ENCODE measurements around the gene DCDC1.

The DCDC1 gene

DNA sequence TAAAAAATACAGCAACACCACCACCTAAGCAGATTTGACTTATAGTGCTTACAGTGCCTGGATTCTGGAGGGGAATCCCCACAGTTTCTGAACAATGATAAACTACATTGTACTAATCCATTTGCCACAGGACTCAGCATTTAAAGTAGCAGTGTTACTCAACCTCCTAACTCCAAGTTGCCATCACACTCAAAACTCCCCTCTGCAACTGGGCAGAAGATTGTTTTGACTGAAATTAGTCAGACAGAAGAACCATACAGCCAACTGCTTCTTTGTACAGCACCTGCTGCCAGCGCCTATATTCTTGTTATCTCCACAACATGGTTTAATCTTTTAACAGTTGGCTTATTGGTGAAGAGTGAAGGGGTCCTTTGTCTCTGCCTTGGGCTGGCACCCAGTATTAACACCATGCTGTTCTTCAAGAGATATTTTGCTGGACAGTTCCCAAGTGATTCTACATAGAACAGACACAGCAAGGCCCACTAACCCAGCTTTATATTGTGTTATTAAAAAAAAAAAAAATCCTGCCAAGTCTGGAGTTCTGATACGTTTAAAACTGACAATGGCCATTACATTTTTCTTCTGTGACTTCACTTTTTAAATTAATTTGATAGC, 273.2 kb downstream of the DCDC1 start:
- no peak for DNase-seq

GRCh38 chr11:31092638-31093037, 276.9 kb downstream of the DCDC1 start:
- DNase-seq = no peak

DNA sequence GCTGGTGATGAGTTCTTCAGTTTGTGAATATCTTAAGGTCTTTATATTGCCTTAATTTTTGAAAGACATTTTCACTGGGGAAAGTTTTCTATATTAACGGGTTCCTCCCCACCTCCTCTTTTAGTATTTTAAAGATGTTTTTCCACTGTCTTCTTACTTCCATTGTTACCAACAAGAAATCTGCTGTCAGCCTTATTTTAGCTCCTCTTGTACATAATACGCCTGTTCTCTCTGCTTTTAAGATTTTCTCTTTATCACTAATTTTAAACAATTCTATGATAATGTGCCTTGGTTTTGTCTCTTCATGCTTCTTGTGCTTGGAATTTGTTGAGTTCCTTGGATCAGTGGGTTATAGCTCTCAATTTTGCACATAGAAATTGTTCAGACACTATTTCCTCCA, 280.4 kb downstream of the DCDC1 start:
- DNase-seq = no peak

DNA sequence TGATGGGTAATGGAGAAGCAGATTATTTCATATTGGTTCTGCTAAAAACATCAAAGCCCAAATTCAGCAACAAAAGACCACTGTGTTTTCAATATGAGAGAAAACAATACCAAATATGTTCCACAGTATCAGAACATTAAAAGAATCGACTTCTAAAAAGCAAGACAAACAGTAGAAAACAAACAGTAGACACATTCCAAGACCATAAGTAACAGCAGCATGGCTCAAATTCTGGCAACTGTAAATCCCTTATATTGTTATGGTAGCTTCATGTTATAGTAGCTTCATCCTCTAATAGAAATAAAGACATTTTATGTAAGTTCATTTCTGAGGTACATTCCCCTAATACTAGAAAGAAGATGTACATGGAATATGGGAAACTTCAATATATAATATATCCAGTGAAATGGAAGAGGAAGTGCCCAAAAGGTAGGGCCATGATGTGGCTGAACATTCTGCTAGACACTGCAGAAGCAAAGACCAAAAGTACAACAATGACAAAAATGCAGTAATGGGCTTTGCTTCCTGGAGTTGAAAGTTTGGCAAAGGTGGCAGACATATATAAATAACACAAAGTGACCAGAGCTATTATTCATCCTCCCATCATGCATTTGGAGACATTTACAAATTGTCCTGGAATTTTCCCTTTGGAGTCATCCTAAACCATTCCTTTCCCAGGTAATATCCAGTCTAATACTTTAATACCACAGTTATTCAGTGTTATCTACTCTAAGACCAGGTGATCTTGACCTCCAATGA, 299.9 kb downstream of the DCDC1 start:
- DNase-seq = no peak

GRCh38 chr11:31060880-31061279, 308.7 kb downstream of the DCDC1 start:
- DNase-seq = no peak

DNA sequence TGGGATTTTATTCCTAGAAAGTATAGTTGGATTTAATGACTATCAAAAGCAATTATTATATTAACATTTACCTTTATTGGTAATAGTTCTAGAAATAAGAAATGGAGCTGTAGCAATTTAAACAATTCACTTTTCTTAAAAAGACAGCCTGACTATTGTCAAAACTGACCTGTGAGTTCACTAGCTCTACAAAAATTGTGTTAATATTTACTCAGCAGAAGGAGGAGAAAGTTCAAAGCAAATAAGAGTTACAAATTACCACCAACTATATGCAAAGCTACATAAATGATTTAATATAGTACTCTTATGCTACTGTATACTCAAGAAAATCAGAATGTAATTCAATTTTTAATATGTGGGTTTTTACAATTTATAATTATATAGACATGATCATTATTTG, 310.0 kb downstream of the DCDC1 start:
- DNase-seq = no peak

DNA sequence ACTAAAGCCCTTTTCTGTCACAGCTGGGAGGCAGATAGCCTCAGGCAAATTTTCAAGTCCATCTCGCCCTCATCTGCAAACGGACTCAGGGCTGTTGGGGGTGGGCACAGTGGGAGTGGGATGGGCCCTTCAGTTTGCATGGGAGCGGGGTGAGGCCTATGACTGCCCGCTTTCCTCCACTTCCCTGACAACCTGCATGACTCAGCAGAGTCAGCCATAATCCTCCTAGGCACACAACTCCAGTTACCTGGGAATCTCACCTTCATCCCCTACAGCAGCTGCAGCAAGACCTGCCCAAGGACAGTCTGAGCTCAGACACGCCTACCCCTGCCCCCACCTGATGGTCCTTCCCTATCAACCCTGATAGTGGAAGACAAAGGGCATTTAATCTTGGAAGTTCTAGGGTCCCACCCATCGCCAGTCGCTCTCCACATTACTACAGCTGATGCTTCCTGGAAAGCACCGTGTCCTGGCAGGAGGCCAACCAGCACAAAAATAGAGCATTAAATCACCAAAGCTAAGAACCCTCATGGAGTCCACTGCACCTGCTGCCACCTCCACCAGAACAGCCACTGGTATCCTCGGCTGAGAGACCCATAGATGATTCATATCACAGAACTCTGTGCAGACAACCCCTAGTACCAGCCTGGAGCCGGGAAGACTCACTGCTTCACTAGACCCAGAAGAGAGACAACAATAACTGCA, 319.3 kb downstream of the DCDC1 start:
- DNase-seq = no peak

- DNase-seq = no peak
Measured at GRCh38 chr11:31045335-31045734, 324.2 kb downstream of the DCDC1 start.

DNA sequence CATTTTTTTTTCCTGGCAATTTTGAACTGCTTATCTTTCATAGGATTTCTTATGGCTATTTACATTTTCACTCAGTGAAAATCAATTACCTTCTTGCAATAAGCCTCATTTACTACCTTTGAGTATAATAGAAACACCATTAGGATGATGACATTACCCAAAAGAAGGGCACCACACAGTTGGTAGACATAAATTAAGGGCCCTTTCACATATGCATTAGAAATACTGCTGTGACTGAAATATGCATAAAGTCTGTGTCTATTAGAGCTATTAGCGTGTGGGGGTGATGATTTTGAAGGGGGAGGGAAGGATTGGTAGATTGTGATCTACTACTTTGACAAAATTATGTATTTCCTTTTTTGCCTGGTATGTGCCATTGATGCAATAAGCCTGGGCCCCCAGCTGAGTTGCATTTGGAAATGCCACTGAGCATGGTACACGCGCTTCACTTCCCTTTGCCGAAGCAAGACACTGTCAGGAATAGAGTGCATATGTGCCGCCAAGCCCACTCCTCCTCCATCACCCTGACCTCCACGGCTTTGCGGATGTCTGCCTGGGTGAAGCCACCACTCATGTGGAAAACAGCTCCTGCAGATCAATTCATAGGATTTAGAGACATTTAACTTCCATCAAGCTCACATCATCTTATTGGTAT, 339.3 kb downstream of the DCDC1 start:
- no peak for DNase-seq

DNA sequence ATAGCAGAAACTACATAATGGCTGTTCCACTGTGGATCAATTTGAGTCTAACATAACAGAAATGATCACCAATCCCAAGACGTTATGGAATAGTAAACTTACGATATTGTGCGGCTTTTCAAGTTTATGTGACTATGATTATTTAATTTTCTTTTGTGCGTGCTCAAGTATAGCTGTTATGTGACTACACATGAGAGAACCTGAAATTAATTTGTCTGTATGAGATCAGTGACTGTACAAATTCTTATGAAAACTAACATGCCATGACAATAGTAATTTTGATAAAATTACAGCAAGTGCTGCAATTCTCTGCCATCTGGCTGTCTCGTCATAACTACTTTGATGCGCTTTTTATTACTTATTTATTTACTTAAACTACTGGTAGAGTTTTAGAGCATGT, 343.2 kb downstream of the DCDC1 start:
- no peak for DNase-seq

GRCh38 chr11:31022080-31022479, 347.5 kb downstream of the DCDC1 start:
- DNase-seq = no peak

GRCh38 chr11:31019786-31020185, 349.8 kb downstream of the DCDC1 start:
- no peak for DNase-seq

DNA sequence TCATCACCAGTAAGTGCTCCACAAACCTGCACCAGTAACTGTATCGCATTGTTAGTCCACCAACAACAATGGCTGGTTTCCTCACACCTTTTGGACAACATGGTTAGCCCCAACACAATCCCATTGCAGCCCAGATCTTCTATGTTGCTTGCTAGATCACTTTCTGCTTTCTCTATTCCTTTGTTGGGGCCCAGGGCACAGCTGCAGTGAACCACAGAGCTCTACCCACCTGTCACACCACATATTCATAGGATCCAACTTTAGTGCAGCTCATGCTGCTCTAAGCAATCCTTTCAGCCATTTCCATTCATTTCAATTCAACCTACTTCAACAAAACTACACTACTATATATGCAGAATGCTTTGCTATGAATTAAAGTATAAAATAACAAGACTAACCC, 364.3 kb downstream of the DCDC1 start:
- no peak for DNase-seq

- no peak for DNase-seq
Measured at GRCh38 chr11:31001427-31001826, 368.1 kb downstream of the DCDC1 start.

DNA sequence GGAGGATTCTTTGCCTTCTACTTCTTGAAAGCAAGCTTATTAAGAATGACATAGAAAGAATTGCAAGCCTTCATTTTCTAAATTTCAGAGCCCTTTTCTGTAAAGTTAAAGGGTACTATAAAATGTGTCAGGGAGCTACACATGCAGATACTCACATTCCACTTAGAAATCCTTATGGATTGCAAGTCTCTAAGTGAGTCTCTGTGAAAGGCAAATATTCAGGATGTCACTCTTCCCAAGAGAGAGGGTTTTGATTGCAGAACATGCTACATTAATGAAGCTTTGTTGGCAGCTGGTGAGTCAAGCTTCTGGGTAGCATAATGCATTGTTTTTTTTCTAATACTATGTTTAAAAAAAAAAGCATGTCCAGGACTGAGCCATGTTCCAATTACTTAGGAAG, 369.2 kb downstream of the DCDC1 start:
- DNase-seq = no peak

GRCh38 chr11:30992513-30992849, 377.1 kb downstream of the DCDC1 start:
- DNase-seq = no peak

- no peak for DNase-seq
Measured at GRCh38 chr11:30991802-30992512, 377.6 kb downstream of the DCDC1 start.

DNA sequence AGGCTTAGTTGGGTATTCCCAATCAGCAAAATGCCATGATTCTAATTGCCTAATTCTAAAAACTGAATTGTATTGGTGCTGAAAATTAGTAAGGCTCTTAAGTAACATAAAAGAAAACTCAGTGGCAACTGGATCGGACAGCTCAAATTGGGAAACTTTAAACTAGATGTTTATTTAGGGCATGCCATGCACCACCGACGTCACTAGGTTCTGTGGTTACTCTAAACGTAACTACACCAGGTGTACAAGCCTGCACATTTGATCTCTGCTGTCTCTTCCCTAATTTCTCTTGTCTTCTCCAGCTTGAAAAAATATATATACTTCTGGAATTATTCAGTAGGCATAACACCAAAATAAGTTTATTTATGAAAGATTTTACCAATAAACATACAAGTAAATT, 378.2 kb downstream of the DCDC1 start:
- DNase-seq = no peak

- no peak for DNase-seq
Measured at GRCh38 chr11:30990625-30991296, 378.8 kb downstream of the DCDC1 start.

- no peak for DNase-seq
Measured at GRCh38 chr11:30987819-30988218, 381.7 kb downstream of the DCDC1 start.

GRCh38 chr11:30985536-30985935, 384.0 kb downstream of the DCDC1 start:
- no peak for DNase-seq

- DNase-seq = no peak
Measured at GRCh38 chr11:30984827-30985226, 384.7 kb downstream of the DCDC1 start.

DNA sequence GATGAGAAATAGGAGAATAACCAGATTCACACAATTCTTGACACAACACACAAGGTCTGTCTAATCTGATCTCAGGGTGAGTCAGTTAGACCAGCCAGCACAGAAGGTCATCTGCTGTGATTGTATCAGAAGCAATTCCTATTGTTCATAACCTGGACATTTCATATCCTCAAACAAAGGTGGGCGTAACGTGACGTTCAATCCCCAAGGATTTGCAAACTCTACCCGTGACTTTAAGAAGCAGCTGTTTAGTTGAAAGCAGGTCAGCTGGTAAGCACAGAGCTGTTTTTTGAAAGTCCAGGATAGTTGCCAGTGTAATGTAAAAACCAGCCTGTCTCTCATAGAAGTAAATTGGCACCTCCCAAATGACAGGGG, 385.1 kb downstream of the DCDC1 start:
- peak; percentile 34 for DNase-seq

Measured in right hindlimb (tissue), 1 donor.